ENCODE data around the gene TBC1D8. TPM values are rescaled to one million over a fixed set of nuclear protein-coding genes. Genes with fewer than 3 reads are reported as not detected.

The TBC1D8 gene
- total RNA-seq, 2 experiments from 2014 or later = 1.0 to 1.8 TPM

DNA sequence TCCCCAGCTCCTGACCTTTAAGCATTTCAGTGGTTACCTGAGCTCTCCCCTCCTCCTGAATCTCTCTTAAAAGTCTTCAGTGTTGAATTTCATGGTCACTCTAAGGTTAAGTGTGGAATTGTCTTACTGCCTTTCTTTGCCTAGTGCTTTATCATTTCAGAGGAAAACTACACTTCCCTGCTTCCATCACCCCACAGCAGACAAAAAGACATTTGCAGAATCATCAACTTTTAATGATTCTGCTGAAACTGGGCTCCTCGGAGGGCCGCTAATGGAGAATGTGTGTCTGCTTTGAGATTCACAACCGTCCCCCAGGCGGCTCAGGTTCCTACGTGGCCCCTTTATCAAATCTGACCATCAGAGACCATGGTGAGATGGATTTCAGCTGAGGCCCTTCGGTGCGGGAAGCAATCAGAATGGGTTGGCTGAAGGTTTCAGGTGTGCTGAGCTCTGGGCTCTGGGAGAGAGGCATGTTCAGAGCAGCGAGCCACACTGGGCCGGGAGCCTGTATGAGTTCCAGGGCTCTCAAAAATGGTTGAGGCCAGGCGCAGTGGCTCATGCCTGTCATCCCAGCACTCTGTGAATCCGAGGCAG is 41.9 kb upstream of the TBC1D8 start:
- intact Hi-C loops (cut with DNase I, micrococcal nuclease) = no loop called here
- TF ChIP-seq CTCF (IDR thresholded peaks at IDR 0.05) = no peak
- CTCF ChIA-PET = no interaction called here
- H3K27ac ChIP-seq (ENCODE audit: low read depth in 1 of 2, low read length in 2 of 2) = no peak overlapping the region
- peaks cover 0 to 3% of the 10 kb centered on the region in 2 experiments for H3K27me3 ChIP-seq (ENCODE audit: control insufficient read depth in 1 of 2, insufficient read depth in 2 of 2, low read length in 2 of 2)
- DNase-seq (no peak), ATAC-seq (ENCODE audit: poor library complexity) (no peak)
- POLR2A ChIA-PET = no interaction called here
- no peaks in the 10 kb centered on the region for H3K4me1 ChIP-seq (ENCODE audit: insufficient read depth, low read length)
- Mint-ChIP-seq H3K4me1 (ENCODE audit: low read depth) (no peaks in the 10 kb centered on the region), H3K27me3 (no peaks in the 10 kb centered on the region), H3K27ac (no peak overlapping the region), H3K4me3 (no peak overlapping the region), H3K9me3 (no peaks in the 10 kb centered on the region), H3K36me3 (ENCODE audit: low read depth) (no peaks in the 10 kb centered on the region)
- peaks cover 0 to 9% of the 10 kb centered on the region in 2 experiments for H3K9me3 ChIP-seq (ENCODE audit: control insufficient read depth in 1 of 2, insufficient read depth in 1 of 2, low read length in 2 of 2)
- no peaks in the 10 kb centered on the region for H3K36me3 ChIP-seq (ENCODE audit: insufficient read depth, low read length)
- no peak overlapping the region for H3K4me3 ChIP-seq (ENCODE audit: low read length)

DNA sequence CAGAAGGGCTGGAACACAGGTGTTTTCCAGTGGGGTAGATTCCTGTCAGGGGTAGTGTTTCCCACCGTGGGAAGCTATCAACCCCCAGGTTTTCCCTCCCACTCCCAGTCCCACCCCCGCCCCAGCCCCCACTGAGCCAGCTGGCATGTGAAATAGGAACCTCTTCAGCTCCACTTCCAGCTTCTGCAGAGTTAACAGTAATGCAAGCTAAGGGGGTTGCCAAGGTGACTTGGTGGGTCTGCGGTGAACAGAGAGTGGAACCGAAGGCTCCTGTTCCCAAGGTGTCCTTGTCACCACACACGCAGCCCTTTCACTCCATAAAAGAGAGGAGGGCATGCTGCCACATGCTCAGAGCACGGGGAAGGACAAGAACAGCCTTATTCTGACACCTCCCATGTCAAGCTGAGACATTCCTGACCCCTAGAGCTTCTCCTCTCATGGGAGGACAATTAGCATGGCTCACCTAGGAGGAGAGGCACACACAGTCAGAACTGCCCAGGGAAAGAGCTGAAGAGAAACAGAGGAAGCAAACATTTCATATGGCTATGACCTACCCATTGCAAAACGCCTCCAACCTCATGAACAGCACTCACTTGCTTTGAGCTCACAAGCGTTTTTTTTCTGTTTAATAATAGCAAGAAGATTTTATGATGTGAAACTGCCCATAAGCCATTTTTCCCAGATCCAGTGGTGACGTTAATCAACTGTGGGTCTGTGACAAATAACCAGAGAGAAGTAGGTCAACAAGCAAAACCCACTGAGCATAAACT is 39.8 kb upstream of the TBC1D8 start:
- no peak for ATAC-seq (ENCODE audit: poor library complexity)
- ChIA-PET CTCF (no interaction called here), POLR2A (interaction anchor here (1.2 kb wide), 1 partner anchor 14 kb away, joined by 3 read pairs; no protein-coding TSS in a partner anchor)

More for the DNA sequence above, 39.8 kb upstream of the TBC1D8 start:
- TF ChIP-seq CTCF (IDR thresholded peaks at IDR 0.05) = no peak
- Histone ChIP-seq H3K4me1 (ENCODE audit: insufficient read depth, low read length) (no peaks in the 10 kb centered on the region), H3K36me3 (ENCODE audit: insufficient read depth, low read length) (no peaks in the 10 kb centered on the region), H3K4me3 (ENCODE audit: low read length) (no peak overlapping the region), H3K27me3 (ENCODE audit: control insufficient read depth in 1 of 2, insufficient read depth in 2 of 2, low read length in 2 of 2) (peaks cover 0 to 3% of the 10 kb centered on the region in 2 experiments), H3K9me3 (ENCODE audit: control insufficient read depth in 1 of 2, insufficient read depth in 1 of 2, low read length in 2 of 2) (peaks cover 5 to 9% of the 10 kb centered on the region in 2 experiments), H3K27ac (ENCODE audit: low read depth in 1 of 2, low read length in 2 of 2) (no peak overlapping the region)
- Mint-ChIP-seq H3K36me3 (ENCODE audit: low read depth) (no peaks in the 10 kb centered on the region), H3K4me3 (no peak overlapping the region), H3K9me3 (no peaks in the 10 kb centered on the region), H3K4me1 (ENCODE audit: low read depth) (no peaks in the 10 kb centered on the region), H3K27ac (no peak overlapping the region), H3K27me3 (no peaks in the 10 kb centered on the region)
- intact Hi-C loops (cut with DNase I, micrococcal nuclease) = no loop called here
- DNase-seq = peak in 3 of 14 experiments; percentile 13 to 34 (median 29)
